ENCODE measurements around the gene CAPSL.
"Not testable (repeated sequence)": the region's sequence is repeated elsewhere in the genome, so short reads cannot be mapped to it uniquely, and the experiment has no call there.

CAPSL gene

GRCh38 chr5:35904443-35905132 lies 33.8 kb downstream of the CAPSL start:
- FAIRE-seq = no peak

- no peak for FAIRE-seq
These were observed 34.7 kb downstream of the CAPSL start for GRCh38 chr5:35903631-35904203.

DNA sequence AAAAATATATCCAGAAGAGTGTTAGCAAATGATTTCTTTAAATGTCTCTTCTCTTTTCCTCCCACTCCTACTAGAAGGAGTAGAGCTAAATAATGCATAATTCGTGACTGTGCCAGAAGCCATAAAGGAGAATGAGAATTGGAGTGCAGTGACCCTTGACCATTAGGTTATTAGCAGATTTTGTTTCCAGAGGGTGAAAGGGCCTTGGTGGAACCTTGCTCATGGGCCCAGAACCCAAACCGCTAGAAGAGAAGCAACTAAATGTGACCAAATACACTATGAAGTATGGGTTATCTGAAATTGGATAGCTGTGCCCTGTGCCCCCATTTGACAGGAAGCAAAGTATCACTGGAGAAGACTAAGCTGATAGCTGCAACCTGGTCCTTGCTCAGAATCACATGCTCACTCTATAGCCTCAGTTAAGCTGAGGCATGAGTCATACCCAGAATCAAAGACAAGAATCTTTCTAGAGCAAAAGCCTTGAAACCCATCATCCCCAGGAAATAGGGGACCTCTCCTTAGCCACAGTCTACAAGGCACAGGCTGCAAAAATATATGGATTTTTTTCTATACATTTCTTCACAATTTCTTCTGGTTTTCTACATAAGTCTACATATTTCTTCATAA lies 36.3 kb downstream of the CAPSL start:
- FAIRE-seq = no peak

GRCh38 chr5:35900972-35901695 lies 37.3 kb downstream of the CAPSL start:
- FAIRE-seq = no peak

- no peak for FAIRE-seq
These were observed 38.6 kb downstream of the CAPSL start for GRCh38 chr5:35899800-35900199.

DNA sequence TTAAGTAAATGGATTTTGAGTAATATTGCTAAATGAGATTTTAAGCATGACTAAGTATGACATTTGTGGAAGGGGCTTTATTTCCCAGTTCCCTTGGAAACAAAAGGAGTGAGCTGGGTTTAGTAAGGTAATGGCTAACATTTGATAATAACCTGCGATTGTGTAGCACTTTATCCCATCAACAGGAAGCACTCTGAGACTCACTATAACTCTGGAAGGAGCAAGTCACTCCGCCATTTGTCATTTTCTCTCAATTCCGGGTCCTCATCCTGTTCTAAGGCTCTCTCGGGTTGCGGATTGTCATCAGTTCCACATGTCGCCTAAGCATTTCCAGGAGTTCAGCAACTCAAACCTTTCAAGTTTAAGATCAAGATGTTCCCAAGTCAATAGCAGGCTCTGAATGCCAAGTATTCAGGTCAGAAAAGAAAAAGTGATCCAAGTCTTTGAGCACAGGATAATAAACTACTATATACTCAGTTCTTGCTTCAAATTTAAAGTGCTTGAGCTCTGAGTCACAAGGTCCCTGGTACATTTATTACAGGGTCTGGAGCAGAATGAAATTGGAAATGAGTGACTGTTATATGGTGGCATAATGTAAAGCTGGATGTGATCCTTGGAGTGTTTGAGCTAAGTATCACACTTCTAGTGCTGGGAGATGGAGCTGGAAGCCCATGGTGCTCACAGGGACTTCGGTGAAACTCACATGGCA lies 39.3 kb downstream of the CAPSL start:
- FAIRE-seq = no peak

GRCh38 chr5:35894131-35894530 lies 44.3 kb downstream of the CAPSL start:
- FAIRE-seq = no peak

DNA sequence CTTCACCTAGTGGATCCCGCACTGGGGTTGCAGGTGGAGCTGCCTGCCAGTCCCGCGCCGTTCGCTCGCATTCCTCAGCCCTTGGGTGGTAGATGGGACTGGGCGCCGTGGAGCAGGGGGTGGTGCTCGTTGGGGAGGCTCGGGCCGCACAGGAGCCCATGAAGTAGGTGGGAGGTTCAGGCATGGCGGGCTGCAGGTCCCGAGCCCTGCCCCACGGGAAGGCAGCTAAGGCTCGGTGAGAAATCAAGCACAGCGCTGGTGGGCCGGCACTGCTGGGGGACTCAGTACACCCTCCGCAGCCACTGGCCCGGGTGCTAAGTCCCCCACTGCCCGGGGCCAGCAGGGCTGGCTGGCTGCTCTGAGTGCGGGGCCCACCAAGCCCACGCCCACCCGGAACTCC lies 45.6 kb downstream of the CAPSL start:
- FAIRE-seq = not testable (repeated sequence)

DNA sequence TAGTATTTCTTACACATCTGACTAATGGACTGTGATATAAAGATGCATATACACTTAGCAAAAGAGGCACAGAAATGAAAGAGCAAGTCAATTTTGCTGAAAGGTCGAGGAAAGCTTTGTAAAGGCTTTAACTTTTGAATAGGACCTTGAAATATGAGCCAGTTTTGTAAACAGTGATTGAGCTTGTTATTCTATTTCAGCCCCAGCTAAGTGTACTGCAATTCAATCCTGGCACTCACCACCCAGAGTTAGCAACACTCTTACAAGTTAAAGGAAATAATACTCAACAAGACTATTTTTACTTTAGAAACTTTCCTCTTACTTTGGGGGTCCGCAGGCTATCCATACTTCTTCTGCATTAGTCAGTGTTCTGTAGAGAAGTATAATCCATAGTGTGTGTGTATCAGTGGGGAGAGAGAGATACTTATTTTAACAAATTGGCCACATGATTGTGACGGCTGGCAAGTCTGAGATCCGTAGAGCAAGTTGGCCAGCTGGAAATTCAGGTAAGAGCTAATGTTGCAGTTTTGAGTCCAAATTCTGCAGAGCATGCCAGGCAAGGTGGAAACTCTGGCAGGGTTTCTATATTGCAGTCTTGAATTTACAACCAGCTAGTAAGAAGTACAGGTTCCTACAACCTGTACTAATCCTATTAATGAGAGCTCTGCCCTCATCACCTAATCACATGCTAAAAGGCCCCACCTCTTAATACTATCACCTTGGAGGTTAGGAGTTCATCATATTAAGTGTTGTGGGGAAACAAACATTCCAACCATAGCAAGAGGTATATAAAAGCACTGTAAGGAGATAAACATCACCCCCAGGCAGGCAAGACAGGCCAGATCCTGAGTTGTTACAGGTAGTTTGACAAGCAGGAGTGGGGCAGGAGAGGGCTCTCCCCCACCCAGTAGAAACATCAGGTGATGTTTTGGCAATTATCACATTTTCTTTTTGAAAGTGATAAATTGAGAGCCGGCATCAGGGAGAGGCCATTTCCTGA lies 48.1 kb downstream of the CAPSL start:
- no peak for FAIRE-seq

DNA sequence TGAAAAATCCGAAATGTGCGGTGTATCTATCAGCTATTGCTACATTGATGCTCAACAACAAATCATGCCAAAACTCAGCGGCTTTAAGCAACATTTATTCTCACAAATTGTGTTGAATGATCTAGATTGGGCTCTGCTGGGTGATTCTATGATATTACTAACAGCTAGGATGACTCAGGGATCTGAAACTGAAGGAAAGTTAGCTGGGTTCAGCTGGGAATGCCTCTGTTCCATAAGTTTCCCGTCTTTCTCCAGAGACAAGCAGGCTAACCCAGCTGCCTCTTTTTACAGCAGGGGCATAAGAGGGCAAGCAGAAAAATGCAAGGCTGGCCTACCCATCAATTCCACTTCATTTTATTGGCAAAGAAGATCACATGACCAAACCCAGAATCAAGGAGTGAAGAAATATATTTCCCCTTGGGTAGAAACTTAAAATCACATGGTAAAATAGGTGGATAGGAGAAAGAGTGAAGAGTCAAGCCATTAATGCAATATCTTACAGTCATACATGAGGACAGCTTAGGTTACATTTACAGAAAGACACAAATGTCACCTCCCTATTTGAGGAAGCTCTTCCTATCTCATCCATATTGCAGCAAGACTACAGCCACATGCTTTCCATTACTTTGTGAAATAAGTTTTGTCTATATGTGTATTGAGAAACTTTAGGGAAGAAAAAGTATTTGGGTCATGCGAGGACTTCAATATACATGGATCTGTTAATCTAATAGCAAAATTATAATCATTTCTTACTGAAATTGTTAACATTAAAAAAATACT lies 50.9 kb downstream of the CAPSL start:
- no peak for FAIRE-seq

GRCh38 chr5:35886381-35886780 lies 52.0 kb downstream of the CAPSL start:
- FAIRE-seq = no peak

DNA sequence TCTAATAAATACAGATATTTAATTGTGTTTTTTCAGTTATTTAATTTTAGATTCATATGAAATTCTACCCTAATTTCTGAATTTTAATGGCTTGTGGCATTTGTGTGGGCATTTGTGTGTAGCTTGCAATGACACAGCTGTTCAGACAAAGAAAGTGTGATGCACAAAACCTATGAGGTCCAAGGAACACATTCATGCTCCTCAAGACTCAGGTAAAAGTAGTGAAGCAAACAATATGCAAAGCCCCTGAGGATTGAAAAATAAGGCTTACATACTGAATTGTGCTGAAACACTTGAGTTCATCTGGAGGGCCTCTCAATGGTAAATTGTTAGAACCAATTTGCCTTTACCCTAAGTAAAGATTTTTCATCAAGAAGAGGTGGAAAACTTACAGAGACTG lies 53.6 kb downstream of the CAPSL start:
- no peak for FAIRE-seq

GRCh38 chr5:35884191-35884769 lies 54.1 kb downstream of the CAPSL start:
- FAIRE-seq = no peak

DNA sequence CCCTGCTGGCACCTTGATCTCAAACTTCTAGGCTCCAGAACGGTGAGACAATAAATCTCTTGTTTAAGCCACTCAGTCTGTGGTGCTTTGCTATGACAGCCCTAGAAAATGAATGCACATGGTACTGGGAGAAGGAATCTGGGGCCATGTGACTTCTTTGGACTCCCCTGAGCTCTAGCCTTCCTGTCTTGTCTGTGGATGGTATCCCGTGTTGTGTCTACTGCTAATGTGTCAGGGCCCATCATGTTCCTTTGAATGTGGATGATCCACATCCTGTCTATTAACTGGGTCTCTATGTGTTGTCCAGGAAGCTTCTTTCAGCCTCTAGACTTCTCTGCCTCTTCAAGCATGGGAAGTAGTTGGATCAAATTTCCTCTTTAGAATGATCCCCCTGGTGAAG lies 56.7 kb downstream of the CAPSL start:
- no peak for FAIRE-seq

DNA sequence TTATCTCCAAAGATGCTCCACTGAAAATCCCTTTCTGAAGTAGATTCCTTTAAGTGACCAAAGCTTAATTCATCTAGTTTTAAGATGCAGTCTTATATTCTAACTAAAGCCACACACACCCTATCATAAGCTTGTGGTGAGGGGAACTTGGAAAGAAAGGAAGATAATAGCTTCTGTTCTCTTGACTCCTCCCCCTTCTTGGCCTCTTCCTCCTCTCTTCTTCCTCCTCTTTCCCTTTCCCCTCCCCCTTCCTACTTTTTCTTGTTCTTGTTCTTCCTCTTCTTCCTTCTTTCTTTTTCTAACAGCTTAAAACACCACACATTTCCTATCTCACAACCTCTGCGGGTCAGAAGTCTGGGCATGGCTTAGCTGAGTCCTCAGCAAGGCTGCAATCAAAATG lies 58.3 kb downstream of the CAPSL start:
- FAIRE-seq = no peak

DNA sequence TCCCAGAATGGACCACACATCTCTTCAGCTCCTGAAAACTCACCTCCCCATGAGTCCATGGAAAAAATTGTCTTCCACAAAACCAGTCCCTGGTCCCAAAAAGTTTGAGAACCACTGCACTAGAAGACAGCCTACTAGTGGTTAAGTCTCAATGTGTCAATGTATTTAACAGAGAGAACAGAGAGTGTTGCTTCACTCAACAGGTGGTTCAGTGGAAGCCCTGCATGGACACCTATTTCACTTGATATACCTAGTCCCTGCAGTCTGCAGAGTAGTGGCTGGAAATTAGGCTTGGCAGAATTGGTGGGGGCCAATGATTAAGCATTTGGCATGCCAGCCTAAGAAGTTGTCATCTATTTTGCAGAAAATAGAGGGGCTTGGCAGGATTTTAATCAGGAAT lies 58.8 kb downstream of the CAPSL start:
- no peak for FAIRE-seq

GRCh38 chr5:35879096-35879495 lies 59.3 kb downstream of the CAPSL start:
- FAIRE-seq = no peak

DNA sequence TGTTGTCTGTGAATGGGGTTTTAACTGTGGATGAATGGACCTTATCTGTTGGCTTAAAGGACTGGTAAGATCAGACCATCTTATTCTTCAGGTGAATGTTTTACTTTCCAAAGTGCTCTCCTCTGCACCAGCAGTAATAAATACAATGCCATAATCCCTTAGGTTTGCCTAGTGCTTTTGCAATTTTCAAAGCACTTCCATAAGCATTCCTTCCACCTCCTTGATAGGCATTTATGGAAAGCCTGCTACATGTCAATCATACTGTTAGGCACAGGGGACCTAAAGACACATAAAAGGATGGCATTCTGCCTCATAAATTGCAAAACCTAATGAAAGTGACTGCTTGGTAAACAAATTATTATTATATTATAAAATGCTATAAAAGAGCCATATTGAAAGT lies 60.3 kb downstream of the CAPSL start:
- FAIRE-seq = no peak

GRCh38 chr5:35877655-35878054 lies 60.8 kb downstream of the CAPSL start:
- no peak for FAIRE-seq

DNA sequence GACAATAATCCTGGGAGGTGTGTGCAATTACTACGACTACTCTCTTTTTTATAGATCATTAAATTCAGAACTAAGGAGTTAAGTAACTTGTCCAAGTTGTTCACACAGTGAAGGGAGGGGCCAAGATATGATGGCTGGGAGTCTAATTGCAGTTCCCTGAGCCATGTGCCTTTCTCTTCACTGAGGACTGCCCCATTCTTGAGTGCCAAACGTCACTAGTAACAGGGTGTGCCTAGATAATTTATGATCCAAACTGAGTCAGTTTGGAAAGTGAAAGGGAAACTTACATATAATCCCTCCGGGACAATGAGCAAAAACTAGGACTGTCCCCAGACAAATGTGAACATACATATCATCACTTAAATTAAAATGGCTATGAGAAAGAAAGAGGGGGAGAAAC lies 61.5 kb downstream of the CAPSL start:
- FAIRE-seq = no peak

DNA sequence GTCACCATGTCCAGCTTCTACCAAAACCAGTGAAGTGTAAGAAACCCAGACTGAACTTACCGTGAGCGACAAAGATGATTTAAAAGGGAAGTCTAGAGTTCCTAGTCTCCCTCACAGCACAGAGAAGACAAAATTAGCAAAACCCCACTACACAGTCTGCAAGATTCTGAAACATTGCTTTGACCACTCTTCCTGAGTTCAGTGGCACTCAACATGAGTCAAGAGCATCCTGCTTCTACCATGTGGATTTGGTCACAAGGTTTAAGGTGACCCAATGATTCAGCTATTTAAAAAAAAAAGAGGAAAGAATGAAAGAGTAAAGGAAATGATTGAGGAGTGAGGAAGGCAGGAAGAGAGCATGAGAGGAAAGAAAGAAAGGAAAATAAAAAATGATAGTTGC lies 62.0 kb downstream of the CAPSL start:
- FAIRE-seq = no peak

Data from endometrium (tissue), 2 donors.